WI38 (cell line): ENCODE measurements around the gene SV2A.
A peak's percentile ranks its signal among the peaks of the same experiment; 100 is the strongest.

Experiments
- H3K4me3 ChIP-seq: 2 replicates; pipeline ENCODE4 v1.5.1; 2011; ENCODE audit warnings: low read depth, mild to moderate bottlenecking, control low read depth, low read length
- CTCF ChIP-seq: IDR thresholded peaks from 2 replicates; pipeline ENCODE4 v1.5.1; 2012; ENCODE audit warnings: low read depth, mild to moderate bottlenecking, control low read depth, low read length

Gene SV2A

GRCh38 chr1:149903836-149904491 lies 13.7 kb downstream of the SV2A start:
- no peak for TF ChIP-seq CTCF
- H3K4me3 ChIP-seq = no peak overlapping the region

- TF ChIP-seq CTCF = no peak
- H3K4me3 ChIP-seq = peak within 1 kb of the TSS; percentile 65
These were observed 18.0 kb downstream of the SV2A start, which contains the start of gene BOLA1 for GRCh38 chr1:149899460-149900284. Gene BOLA1, plus strand, starts transcription at chr1:149899568. Its CDS starts 492 bp downstream, at chr1:149900060.

GRCh38 chr1:149896575-149896974 lies 21.1 kb downstream of the SV2A start:
- no peak for TF ChIP-seq CTCF
- H3K4me3 ChIP-seq = no peak overlapping the region

GRCh38 chr1:149888999-149889289 lies 28.7 kb downstream of the SV2A start:
- H3K4me3 ChIP-seq = peak overlapping the region; percentile 61
- no peak for TF ChIP-seq CTCF

GRCh38 chr1:149888247-149888998 lies 29.2 kb downstream of the SV2A start:
- H3K4me3 ChIP-seq = peak overlapping the region; percentile 61
- peak; percentile 52 for TF ChIP-seq CTCF

GRCh38 chr1:149887456-149888246 lies 30.0 kb downstream of the SV2A start:
- no peak for TF ChIP-seq CTCF
- peak overlapping the region; percentile 61 for H3K4me3 ChIP-seq

- peak overlapping the region; percentile 61 for H3K4me3 ChIP-seq
These were observed 30.5 kb downstream of the SV2A start for GRCh38 chr1:149887196-149887455.
